ENCODE measurements around the gene PIK3C2G. TPM values are rescaled to one million over a fixed set of nuclear protein-coding genes. Genes with fewer than 3 reads are reported as not detected.

The PIK3C2G gene
- total RNA-seq, 1 donor from 2014 or later = 26.0 TPM

GRCh38 chr12:18296201-18296908 lies 35.0 kb downstream of the PIK3C2G start:
- H3K4me1 Mint-ChIP-seq (ENCODE audit: low read depth) = no peaks in the 10 kb centered on the region
- H3K36me3 Mint-ChIP-seq (ENCODE audit: insufficient read depth) = peaks cover 29% of the 10 kb centered on the region
- TF ChIP-seq CTCF (IDR thresholded peaks at IDR 0.05; ENCODE audit: unreplicated experiment) = no peak
- H3K27ac Mint-ChIP-seq = no peak overlapping the region
- H3K9me3 Mint-ChIP-seq (ENCODE audit: low read depth) = peaks cover 20% of the 10 kb centered on the region
- no peak overlapping the region for H3K4me3 Mint-ChIP-seq (ENCODE audit: low read depth)
- no peaks in the 10 kb centered on the region for H3K27me3 Mint-ChIP-seq
- DNase-seq (ENCODE audit: low spot score, unreplicated experiment) = no peak

GRCh38 chr12:18296909-18297280 lies 35.6 kb downstream of the PIK3C2G start:
- Mint-ChIP-seq H3K4me3 (ENCODE audit: low read depth) (no peak overlapping the region), H3K4me1 (ENCODE audit: low read depth) (no peaks in the 10 kb centered on the region), H3K27me3 (no peaks in the 10 kb centered on the region), H3K36me3 (ENCODE audit: insufficient read depth) (peaks cover 34% of the 10 kb centered on the region), H3K9me3 (ENCODE audit: low read depth) (peaks cover 25% of the 10 kb centered on the region), H3K27ac (no peak overlapping the region)
- DNase-seq (ENCODE audit: low spot score, unreplicated experiment) = no peak
- no peak for TF ChIP-seq CTCF (IDR thresholded peaks at IDR 0.05; ENCODE audit: unreplicated experiment)

- peaks cover 32% of the 10 kb centered on the region for H3K36me3 Mint-ChIP-seq (ENCODE audit: insufficient read depth)
- no peaks in the 10 kb centered on the region for H3K27me3 Mint-ChIP-seq
- no peak overlapping the region for H3K4me3 Mint-ChIP-seq (ENCODE audit: low read depth)
- DNase-seq (ENCODE audit: low spot score, unreplicated experiment) = no peak
- H3K4me1 Mint-ChIP-seq (ENCODE audit: low read depth) = no peaks in the 10 kb centered on the region
- peaks cover 27% of the 10 kb centered on the region for H3K9me3 Mint-ChIP-seq (ENCODE audit: low read depth)
- no peak overlapping the region for H3K27ac Mint-ChIP-seq
- no peak for TF ChIP-seq CTCF (IDR thresholded peaks at IDR 0.05; ENCODE audit: unreplicated experiment)
These were observed 36.6 kb downstream of the PIK3C2G start for GRCh38 chr12:18297902-18298301.

DNA sequence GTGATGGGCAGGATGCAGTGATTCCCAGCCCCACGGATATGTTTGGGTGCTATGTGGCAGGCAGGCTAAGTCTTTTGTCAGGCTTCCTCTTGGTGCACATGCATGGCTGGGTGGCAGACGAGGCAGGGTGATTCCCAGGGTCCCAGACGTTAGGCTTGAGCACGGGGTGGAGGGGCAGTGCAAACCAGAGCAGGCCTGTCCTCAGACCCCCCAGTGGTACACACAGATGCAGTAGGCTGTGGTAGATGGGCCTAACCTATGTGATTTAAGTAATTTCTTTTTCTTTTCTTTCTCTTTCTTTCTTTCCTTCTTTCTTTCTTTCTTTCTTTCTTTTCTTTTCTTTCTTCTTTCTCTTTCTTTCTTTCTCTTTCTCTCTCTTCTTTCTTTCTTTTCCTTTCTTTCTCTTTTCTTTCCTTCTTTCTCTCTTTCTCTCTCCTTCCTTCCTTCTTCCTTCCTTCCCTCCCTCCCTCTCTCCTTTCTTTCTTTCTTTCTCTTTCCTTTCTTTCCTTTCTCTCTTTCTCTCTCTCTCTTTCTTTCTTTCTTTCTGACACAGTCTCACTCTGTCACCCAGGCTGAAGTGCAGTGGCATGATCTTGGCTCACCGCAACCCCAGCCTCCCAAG lies 41.6 kb downstream of the PIK3C2G start:
- no peak for DNase-seq (ENCODE audit: low spot score, unreplicated experiment)
- H3K36me3 Mint-ChIP-seq (ENCODE audit: insufficient read depth) = peaks cover 36% of the 10 kb centered on the region
- H3K4me1 Mint-ChIP-seq (ENCODE audit: low read depth) = peaks cover 10% of the 10 kb centered on the region
- no peak for TF ChIP-seq CTCF (IDR thresholded peaks at IDR 0.05; ENCODE audit: unreplicated experiment)
- no peak overlapping the region for H3K4me3 Mint-ChIP-seq (ENCODE audit: low read depth)
- H3K27me3 Mint-ChIP-seq = no peaks in the 10 kb centered on the region
- no peak overlapping the region for H3K27ac Mint-ChIP-seq
- peaks cover 27% of the 10 kb centered on the region for H3K9me3 Mint-ChIP-seq (ENCODE audit: low read depth)

GRCh38 chr12:18304609-18305008 lies 43.3 kb downstream of the PIK3C2G start:
- Mint-ChIP-seq H3K4me1 (ENCODE audit: low read depth) (peaks cover 10% of the 10 kb centered on the region), H3K27me3 (no peaks in the 10 kb centered on the region)
- no peak for TF ChIP-seq CTCF (IDR thresholded peaks at IDR 0.05; ENCODE audit: unreplicated experiment)

More at GRCh38 chr12:18304609-18305008, 43.3 kb downstream of the PIK3C2G start:
- peaks cover 27% of the 10 kb centered on the region for H3K36me3 Mint-ChIP-seq (ENCODE audit: insufficient read depth)
- H3K4me3 Mint-ChIP-seq (ENCODE audit: low read depth) = no peak overlapping the region
- H3K9me3 Mint-ChIP-seq (ENCODE audit: low read depth) = peaks cover 19% of the 10 kb centered on the region
- DNase-seq (ENCODE audit: low spot score, unreplicated experiment) = no peak
- no peak overlapping the region for H3K27ac Mint-ChIP-seq
